Kidney capillary endothelial cell (primary cell): ENCODE measurements around the gene PTGS1.

Experiments used
- DNase-seq: peaks from one replicate; pipeline ENCODE4 v3.0.0-alpha.2; 2018; ENCODE audit warnings: low spot score

PTGS1 gene

GRCh38 chr9:122374885-122375420 lies 4.1 kb downstream of the PTGS1 start:
- no peak for DNase-seq

GRCh38 chr9:122376796-122377195 lies 6.0 kb downstream of the PTGS1 start:
- DNase-seq, result no peak

- no peak for DNase-seq
Measured at GRCh38 chr9:122377241-122378164, 6.7 kb downstream of the PTGS1 start.

GRCh38 chr9:122378236-122378635 lies 7.4 kb downstream of the PTGS1 start:
- DNase-seq, result no peak

- no peak for DNase-seq
Measured at GRCh38 chr9:122379340-122379739, 8.5 kb downstream of the PTGS1 start.

GRCh38 chr9:122380293-122380692 lies 9.5 kb downstream of the PTGS1 start:
- DNase-seq, result no peak

- no peak for DNase-seq
Measured at GRCh38 chr9:122381206-122381950, 10.6 kb downstream of the PTGS1 start.

- DNase-seq, result no peak
Measured at GRCh38 chr9:122382901-122383850, 12.4 kb downstream of the PTGS1 start.

- DNase-seq, result peak; percentile 89
Measured at GRCh38 chr9:122383992-122384461, 13.2 kb downstream of the PTGS1 start.

GRCh38 chr9:122386311-122386872 lies 15.6 kb downstream of the PTGS1 start:
- no peak for DNase-seq

GRCh38 chr9:122387536-122387935 lies 16.7 kb downstream of the PTGS1 start:
- no peak for DNase-seq

- no peak for DNase-seq
Measured at GRCh38 chr9:122389195-122389594, 18.4 kb downstream of the PTGS1 start.

GRCh38 chr9:122389799-122390481 lies 19.1 kb downstream of the PTGS1 start:
- DNase-seq, result peak; percentile 85

GRCh38 chr9:122392284-122392683 lies 21.5 kb downstream of the PTGS1 start:
- no peak for DNase-seq

- DNase-seq, result no peak
Measured at GRCh38 chr9:122392714-122393113, 21.9 kb downstream of the PTGS1 start.

GRCh38 chr9:122393284-122393983 lies 22.6 kb downstream of the PTGS1 start:
- no peak for DNase-seq

GRCh38 chr9:122394265-122395125 lies 23.7 kb downstream of the PTGS1 start:
- peak; percentile 40 for DNase-seq

GRCh38 chr9:122396614-122397148 lies 25.9 kb downstream of the PTGS1 start:
- peak; percentile 67 for DNase-seq

GRCh38 chr9:122397749-122398148 lies 26.9 kb downstream of the PTGS1 start:
- no peak for DNase-seq
